ENCODE data around the gene TAF1. TPM values are rescaled to one million over a fixed set of nuclear protein-coding genes. Genes with fewer than 3 reads are reported as not detected.
"Not testable (repeated sequence)": the region's sequence is repeated elsewhere in the genome, so short reads cannot be mapped to it uniquely, and the experiment has no call there.

Gene TAF1
- polyA plus RNA-seq, 1 donor (not counting 4 experiments of a cell fraction or from before 2014, with no cell fraction given) = 13.3 TPM

GRCh38 chrX:71510161-71510560 lies 144.0 kb downstream of the TAF1 start:
- no peaks in the 10 kb centered on the region for H3K9me3 ChIP-seq (ENCODE audit: control insufficient read depth, low read depth, low read length)
- TF ChIP-seq CTCF (optimal IDR thresholded peaks at IDR 0.05 in 1 of 3, IDR thresholded peaks at IDR 0.05 in 1 of 3, conservative IDR thresholded peaks at IDR 0.05 in 1 of 3; ENCODE audit: extremely low read depth in 1 of 3, insufficient read depth in 2 of 3, low read length in 3 of 3) = no peak
- TF ChIP-seq EZH2 (IDR thresholded peaks at IDR 0.05; ENCODE audit: low read length) = no peak
- FAIRE-seq = no peak
- dilution Hi-C loops (cut with MboI; ENCODE audit: extremely low pct_ligation_motif_present, low sequenced_read_pairs) = no loop called here
- H3K79me2 ChIP-seq (ENCODE audit: control insufficient read depth, insufficient read depth, low read length) = no peaks in the 10 kb centered on the region
- DNase-seq (ENCODE audit: low read depth, low spot score) = no peak
- H3K4me3 ChIP-seq (ENCODE audit: control insufficient read depth in 2 of 3, extremely low read depth in 1 of 3, insufficient read depth in 2 of 3, low read depth in 1 of 3, low read length in 3 of 3) = no peak overlapping the region
- H3K4me2 ChIP-seq (ENCODE audit: control insufficient read depth, extremely low read depth, insufficient read depth, low read depth, low read length) = no peak overlapping the region
- no peaks in the 10 kb centered on the region for H3K4me1 ChIP-seq (ENCODE audit: control insufficient read depth, extremely low read depth, insufficient read depth, low read length)
- no peak overlapping the region for H3K9ac ChIP-seq (ENCODE audit: control insufficient read depth, extremely low read depth, insufficient read depth, low read length)
- no peaks in the 10 kb centered on the region for H3K27me3 ChIP-seq (ENCODE audit: control insufficient read depth, extremely low read depth, insufficient read depth, low read length)
- no peaks in the 10 kb centered on the region for H3K9me1 ChIP-seq (ENCODE audit: control insufficient read depth, extremely low read depth, insufficient read depth, low read length)
- no peaks in the 10 kb centered on the region for H4K20me1 ChIP-seq (ENCODE audit: control insufficient read depth, extremely low read depth, insufficient read depth, low read length)
- no peak overlapping the region for H2AFZ ChIP-seq (ENCODE audit: control insufficient read depth, low read length)
- no peaks in the 10 kb centered on the region for H3K36me3 ChIP-seq (ENCODE audit: control insufficient read depth in 2 of 2, extremely low read depth in 1 of 2, insufficient read depth in 2 of 2, low read length in 2 of 2)
- H3K27ac ChIP-seq (ENCODE audit: control insufficient read depth, insufficient read depth, low read length) = no peak overlapping the region

- H2AFZ ChIP-seq (ENCODE audit: control insufficient read depth, low read length); H3K4me3 ChIP-seq (ENCODE audit: control insufficient read depth in 2 of 3, extremely low read depth in 1 of 3, insufficient read depth in 2 of 3, low read depth in 1 of 3, low read length in 3 of 3); H3K4me1 ChIP-seq (ENCODE audit: control insufficient read depth, extremely low read depth, insufficient read depth, low read length); H3K4me2 ChIP-seq (ENCODE audit: control insufficient read depth, extremely low read depth, insufficient read depth, low read depth, low read length); H3K9me3 ChIP-seq (ENCODE audit: control insufficient read depth, low read depth, low read length); dilution Hi-C loops (cut with MboI; ENCODE audit: extremely low pct_ligation_motif_present, low sequenced_read_pairs); H3K36me3 ChIP-seq (ENCODE audit: control insufficient read depth in 2 of 2, extremely low read depth in 1 of 2, insufficient read depth in 2 of 2, low read length in 2 of 2); H3K9me1 ChIP-seq (ENCODE audit: control insufficient read depth, extremely low read depth, insufficient read depth, low read length); H3K27ac ChIP-seq (ENCODE audit: control insufficient read depth, insufficient read depth, low read length); DNase-seq (ENCODE audit: low read depth, low spot score); H3K9ac ChIP-seq (ENCODE audit: control insufficient read depth, extremely low read depth, insufficient read depth, low read length); FAIRE-seq; H3K27me3 ChIP-seq (ENCODE audit: control insufficient read depth, extremely low read depth, insufficient read depth, low read length); H4K20me1 ChIP-seq (ENCODE audit: control insufficient read depth, extremely low read depth, insufficient read depth, low read length); H3K79me2 ChIP-seq (ENCODE audit: control insufficient read depth, insufficient read depth, low read length): not testable (repeated sequence)
Observed at GRCh38 chrX:71513731-71514130, 147.6 kb downstream of the TAF1 start.

- Histone ChIP-seq H3K9ac (ENCODE audit: control insufficient read depth, extremely low read depth, insufficient read depth, low read length) (no peak overlapping the region), H3K4me3 (ENCODE audit: control insufficient read depth in 2 of 3, extremely low read depth in 1 of 3, insufficient read depth in 2 of 3, low read depth in 1 of 3, low read length in 3 of 3) (no peak overlapping the region), H3K4me1 (ENCODE audit: control insufficient read depth, extremely low read depth, insufficient read depth, low read length) (no peaks in the 10 kb centered on the region), H2AFZ (ENCODE audit: control insufficient read depth, low read length) (no peak overlapping the region), H3K27me3 (ENCODE audit: control insufficient read depth, extremely low read depth, insufficient read depth, low read length) (no peaks in the 10 kb centered on the region), H3K9me1 (ENCODE audit: control insufficient read depth, extremely low read depth, insufficient read depth, low read length) (no peaks in the 10 kb centered on the region), H4K20me1 (ENCODE audit: control insufficient read depth, extremely low read depth, insufficient read depth, low read length) (no peaks in the 10 kb centered on the region), H3K4me2 (ENCODE audit: control insufficient read depth, extremely low read depth, insufficient read depth, low read depth, low read length) (no peak overlapping the region), H3K36me3 (ENCODE audit: control insufficient read depth in 2 of 2, extremely low read depth in 1 of 2, insufficient read depth in 2 of 2, low read length in 2 of 2) (no peaks in the 10 kb centered on the region), H3K79me2 (ENCODE audit: control insufficient read depth, insufficient read depth, low read length) (no peaks in the 10 kb centered on the region), H3K27ac (ENCODE audit: control insufficient read depth, insufficient read depth, low read length) (no peak overlapping the region), H3K9me3 (ENCODE audit: control insufficient read depth, low read depth, low read length) (no peaks in the 10 kb centered on the region)
- FAIRE-seq = no peak
- dilution Hi-C loops (cut with MboI; ENCODE audit: extremely low pct_ligation_motif_present, low sequenced_read_pairs) = no loop called here
- DNase-seq (ENCODE audit: low read depth, low spot score) = no peak
- TF ChIP-seq CTCF (optimal IDR thresholded peaks at IDR 0.05 in 1 of 3, IDR thresholded peaks at IDR 0.05 in 1 of 3, conservative IDR thresholded peaks at IDR 0.05 in 1 of 3; ENCODE audit: extremely low read depth in 1 of 3, insufficient read depth in 2 of 3, low read length in 3 of 3) = no peak
- TF ChIP-seq EZH2 (IDR thresholded peaks at IDR 0.05; ENCODE audit: low read length) = no peak
Observed at GRCh38 chrX:71514367-71515037, 148.3 kb downstream of the TAF1 start.
